ENCODE measurements around the gene LASP1. TPM values are rescaled to one million over a fixed set of nuclear protein-coding genes. Genes with fewer than 3 reads are reported as not detected.

LASP1 gene
- total RNA-seq, 3 donors from 2014 or later: 88.7 to 145 (median 92.8) TPM

DNA sequence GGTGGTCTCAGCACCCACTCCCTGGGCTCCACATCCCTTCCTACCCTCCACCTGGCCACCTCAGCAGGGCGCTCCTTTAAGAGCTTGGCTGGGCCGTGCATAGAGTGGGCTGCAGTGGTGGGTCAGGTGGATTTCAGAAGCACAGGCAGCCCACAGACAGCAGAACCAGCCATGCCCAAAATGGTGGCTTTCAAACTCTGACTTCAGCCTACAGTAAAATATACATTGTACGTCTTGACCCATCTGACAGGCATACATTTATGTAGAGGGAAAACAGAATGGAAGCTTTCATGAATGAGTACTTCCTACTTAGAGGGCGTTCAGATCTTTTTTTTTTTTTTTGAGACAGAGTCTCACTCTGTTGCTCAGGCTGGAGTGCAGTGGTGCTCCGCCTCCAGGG is 29.6 kb downstream of the LASP1 start:
- DNase-seq (ENCODE audit: low spot score in 2 of 2): no peak
- H3K4me3 ChIP-seq: no peak overlapping the region
- peaks cover 13 to 16% of the 10 kb centered on the region in 2 donors for H3K4me1 ChIP-seq
- TF ChIP-seq, protein P1, sequence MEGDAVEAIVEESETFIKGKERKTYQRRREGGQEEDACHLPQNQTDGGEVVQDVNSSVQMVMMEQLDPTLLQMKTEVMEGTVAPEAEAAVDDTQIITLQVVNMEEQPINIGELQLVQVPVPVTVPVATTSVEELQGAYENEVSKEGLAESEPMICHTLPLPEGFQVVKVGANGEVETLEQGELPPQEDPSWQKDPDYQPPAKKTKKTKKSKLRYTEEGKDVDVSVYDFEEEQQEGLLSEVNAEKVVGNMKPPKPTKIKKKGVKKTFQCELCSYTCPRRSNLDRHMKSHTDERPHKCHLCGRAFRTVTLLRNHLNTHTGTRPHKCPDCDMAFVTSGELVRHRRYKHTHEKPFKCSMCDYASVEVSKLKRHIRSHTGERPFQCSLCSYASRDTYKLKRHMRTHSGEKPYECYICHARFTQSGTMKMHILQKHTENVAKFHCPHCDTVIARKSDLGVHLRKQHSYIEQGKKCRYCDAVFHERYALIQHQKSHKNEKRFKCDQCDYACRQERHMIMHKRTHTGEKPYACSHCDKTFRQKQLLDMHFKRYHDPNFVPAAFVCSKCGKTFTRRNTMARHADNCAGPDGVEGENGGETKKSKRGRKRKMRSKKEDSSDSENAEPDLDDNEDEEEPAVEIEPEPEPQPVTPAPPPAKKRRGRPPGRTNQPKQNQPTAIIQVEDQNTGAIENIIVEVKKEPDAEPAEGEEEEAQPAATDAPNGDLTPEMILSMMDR (IDR thresholded peaks at IDR 0.05): no peak
- no peaks in the 10 kb centered on the region for H3K9me3 ChIP-seq
- no peaks in the 10 kb centered on the region for H3K36me3 ChIP-seq
- peak overlapping the region; percentile 62 to 84 for H3K27ac ChIP-seq
- H3K27me3 ChIP-seq: no peaks in the 10 kb centered on the region
- intact Hi-C loops (cut with DNase I; ENCODE audit: low total_unique reads): no loop called here

DNA sequence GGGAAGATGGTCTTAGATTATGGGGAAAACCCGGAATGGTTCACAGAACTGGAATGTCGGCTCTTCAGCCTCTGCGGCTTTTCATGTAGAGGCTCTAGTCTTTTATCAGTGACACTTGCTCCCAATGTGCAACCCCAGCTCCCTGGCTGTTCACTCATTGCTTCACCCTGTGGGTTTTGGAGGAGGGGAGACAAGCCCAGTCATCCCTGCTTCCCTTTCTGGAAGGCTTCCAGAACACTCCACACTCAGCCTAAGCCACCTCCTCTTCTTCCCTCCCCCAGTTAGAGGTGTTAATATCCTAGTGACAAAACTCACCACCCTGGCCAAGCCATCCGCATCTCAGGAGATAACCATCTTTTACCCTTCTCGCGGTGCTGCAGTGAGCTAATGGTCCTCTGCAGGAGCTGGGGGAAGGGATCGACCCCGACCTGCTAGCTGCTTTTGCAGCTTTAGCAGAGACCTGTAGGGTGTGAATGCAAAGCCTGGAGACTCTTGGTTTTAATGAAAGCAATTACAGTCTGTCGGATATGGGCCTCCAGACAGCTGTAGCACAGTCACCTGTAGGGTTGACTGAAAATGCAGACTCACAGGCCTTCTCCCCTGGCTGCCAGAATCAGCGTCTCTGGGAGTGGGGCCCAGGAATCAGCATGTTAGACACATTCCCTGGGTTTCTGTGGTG is 31.3 kb downstream of the LASP1 start:
- no peaks in the 10 kb centered on the region for H3K9me3 ChIP-seq
- no peaks in the 10 kb centered on the region for H3K36me3 ChIP-seq
- H3K4me3 ChIP-seq: no peak overlapping the region
- peak overlapping the region; percentile 33 to 62 for H3K27ac ChIP-seq
- DNase-seq (ENCODE audit: low spot score in 2 of 2): no peak
- TF ChIP-seq POLR2A (IDR thresholded peaks at IDR 0.05) (no peak), POLR2AphosphoS5 (IDR thresholded peaks at IDR 0.05) (no peak)
- TF ChIP-seq, protein P1 (IDR thresholded peaks at IDR 0.05): no peak
- H3K4me1 ChIP-seq: peaks cover 13 to 16% of the 10 kb centered on the region in 2 donors
- intact Hi-C loops (cut with DNase I; ENCODE audit: low total_unique reads): no loop called here
- H3K27me3 ChIP-seq: no peaks in the 10 kb centered on the region

DNA sequence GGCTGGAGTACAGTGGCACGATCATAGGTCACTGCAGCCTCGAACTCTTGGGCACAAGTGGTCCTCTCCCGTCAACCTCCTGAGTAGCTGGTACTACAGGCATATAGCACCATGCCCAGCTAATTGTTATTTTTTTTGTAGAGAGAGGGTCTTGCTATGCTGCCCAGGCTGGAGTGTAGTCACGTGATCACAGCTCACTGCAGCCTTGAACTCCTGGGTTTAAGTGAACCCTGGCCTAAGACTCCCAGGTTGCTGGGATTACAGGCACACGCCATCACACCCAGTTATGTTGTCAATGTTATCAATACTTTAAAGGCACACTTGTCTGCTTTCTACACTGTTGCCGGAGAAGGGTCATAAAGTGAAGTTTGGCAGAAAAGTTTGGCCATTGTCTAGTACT is 33.5 kb downstream of the LASP1 start:
- H3K9me3 ChIP-seq: no peaks in the 10 kb centered on the region
- peaks cover 0 to 6% of the 10 kb centered on the region in 2 donors for H3K4me1 ChIP-seq
- intact Hi-C loops (cut with DNase I; ENCODE audit: low total_unique reads): no loop called here

DNA sequence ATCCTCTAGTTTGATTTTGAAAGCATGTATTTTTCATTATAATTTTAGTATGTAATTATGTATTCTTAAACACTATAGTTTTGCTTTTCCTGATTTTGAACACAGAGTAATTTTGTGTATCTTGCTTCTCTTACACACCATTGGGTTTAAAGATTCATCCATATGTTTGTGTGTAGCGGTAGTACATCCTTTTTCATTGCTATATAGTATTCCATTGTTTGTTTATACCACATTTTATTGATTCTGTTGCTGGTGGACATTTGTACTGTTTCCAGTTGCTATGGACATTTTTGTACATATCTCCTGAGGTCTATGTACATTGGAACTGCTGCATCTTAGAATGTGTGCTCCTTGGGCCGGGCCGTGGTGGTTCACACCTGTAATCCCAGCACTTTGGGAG is 35.0 kb downstream of the LASP1 start:
- Histone ChIP-seq H3K4me1 (peaks cover 0 to 4% of the 10 kb centered on the region in 2 donors), H3K27me3 (no peaks in the 10 kb centered on the region), H3K27ac (no peak overlapping the region), H3K36me3 (no peaks in the 10 kb centered on the region), H3K9me3 (no peaks in the 10 kb centered on the region), H3K4me3 (no peak overlapping the region)
- DNase-seq (ENCODE audit: low spot score in 2 of 2): no peak
- intact Hi-C loops (cut with DNase I; ENCODE audit: low total_unique reads): no loop called here
- no peak for TF ChIP-seq POLR2AphosphoS5 (IDR thresholded peaks at IDR 0.05)
- TF ChIP-seq, protein P1 (IDR thresholded peaks at IDR 0.05): no peak

More for the DNA sequence above, 33.5 kb downstream of the LASP1 start:
- H3K27ac ChIP-seq: no peak overlapping the region
- no peak overlapping the region for H3K4me3 ChIP-seq
- H3K36me3 ChIP-seq: no peaks in the 10 kb centered on the region
- no peak for DNase-seq (ENCODE audit: low spot score in 2 of 2)
- TF ChIP-seq POLR2A (IDR thresholded peaks at IDR 0.05) (no peak), POLR2AphosphoS5 (IDR thresholded peaks at IDR 0.05) (no peak)
- TF ChIP-seq, protein P1 (IDR thresholded peaks at IDR 0.05): no peak
- no peaks in the 10 kb centered on the region for H3K27me3 ChIP-seq

DNA sequence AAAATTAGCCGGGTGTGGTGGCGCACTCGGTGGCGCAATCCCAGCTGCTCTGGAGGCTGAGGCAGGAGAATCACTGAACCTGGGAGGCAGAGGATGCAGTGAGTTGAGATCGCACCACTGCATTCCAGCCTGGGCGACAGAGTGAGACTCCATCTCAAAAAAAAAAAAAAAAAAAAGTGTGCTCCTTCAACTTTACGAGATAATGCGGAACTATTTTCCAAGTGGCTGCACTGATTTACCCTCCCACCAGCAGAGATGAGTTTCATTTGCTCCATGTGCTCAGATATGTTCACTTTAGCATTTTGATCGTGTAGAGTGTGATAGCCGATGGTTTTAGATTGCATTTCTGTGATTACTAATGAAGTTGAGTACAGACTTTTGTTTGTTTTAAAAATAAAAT is 35.5 kb downstream of the LASP1 start:
- Histone ChIP-seq H3K27ac (no peak overlapping the region), H3K9me3 (no peaks in the 10 kb centered on the region), H3K27me3 (no peaks in the 10 kb centered on the region), H3K4me3 (no peak overlapping the region), H3K36me3 (no peaks in the 10 kb centered on the region), H3K4me1 (peaks cover 0 to 4% of the 10 kb centered on the region in 2 donors)
- intact Hi-C loops (cut with DNase I; ENCODE audit: low total_unique reads): no loop called here
- DNase-seq (ENCODE audit: low spot score in 2 of 2): no peak
- TF ChIP-seq POLR2A (IDR thresholded peaks at IDR 0.05) (no peak), POLR2AphosphoS5 (IDR thresholded peaks at IDR 0.05) (no peak)
- TF ChIP-seq, protein P1 (IDR thresholded peaks at IDR 0.05): no peak
